Stimulated activated effector memory CD8-positive, alpha-beta T cell treated with anti-CD3 and anti-CD28 coated beads, Interleukin-12 subunit alpha, Interleukin-12 subunit beta, amount 100 ng/mL, for 72 hours (primary cell): ENCODE results near the gene FMNL1.
"Not testable (repeated sequence)": the region's sequence is repeated elsewhere in the genome, so short reads cannot be mapped to it uniquely, and the experiment has no call there.

Source experiments
- ATAC-seq: fragments of 150-1000 bp; cut with Tn5 transposase; 2 replicates; pipeline ENCODE4 v1.10.0; 2021
- DNase-seq, 2 donors: peaks; one replicate each; pipeline ENCODE4 v3.0.0; 2021 to 2022; ENCODE audit warnings: low spot score in 2 of 2
- H3K27ac Mint-ChIP-seq: one replicate; pipeline ENCODE4 v1.8.0; 2022; ENCODE audit warnings: mild to moderate bottlenecking, mixed read lengths
- H3K36me3 Mint-ChIP-seq: one replicate; pipeline ENCODE4 v1.8.0; 2022; ENCODE audit warnings: mild to moderate bottlenecking, mixed read lengths
- H3K4me1 Mint-ChIP-seq: one replicate; pipeline ENCODE4 v1.8.0; 2022; ENCODE audit warnings: mixed read lengths
- H3K4me3 Mint-ChIP-seq: one replicate; pipeline ENCODE4 v1.8.0; 2022; ENCODE audit warnings: mild to moderate bottlenecking, mixed read lengths
- H3K9me3 Mint-ChIP-seq: one replicate; pipeline ENCODE4 v1.8.0; 2022; ENCODE audit warnings: mixed read lengths

FMNL1 gene

DNA sequence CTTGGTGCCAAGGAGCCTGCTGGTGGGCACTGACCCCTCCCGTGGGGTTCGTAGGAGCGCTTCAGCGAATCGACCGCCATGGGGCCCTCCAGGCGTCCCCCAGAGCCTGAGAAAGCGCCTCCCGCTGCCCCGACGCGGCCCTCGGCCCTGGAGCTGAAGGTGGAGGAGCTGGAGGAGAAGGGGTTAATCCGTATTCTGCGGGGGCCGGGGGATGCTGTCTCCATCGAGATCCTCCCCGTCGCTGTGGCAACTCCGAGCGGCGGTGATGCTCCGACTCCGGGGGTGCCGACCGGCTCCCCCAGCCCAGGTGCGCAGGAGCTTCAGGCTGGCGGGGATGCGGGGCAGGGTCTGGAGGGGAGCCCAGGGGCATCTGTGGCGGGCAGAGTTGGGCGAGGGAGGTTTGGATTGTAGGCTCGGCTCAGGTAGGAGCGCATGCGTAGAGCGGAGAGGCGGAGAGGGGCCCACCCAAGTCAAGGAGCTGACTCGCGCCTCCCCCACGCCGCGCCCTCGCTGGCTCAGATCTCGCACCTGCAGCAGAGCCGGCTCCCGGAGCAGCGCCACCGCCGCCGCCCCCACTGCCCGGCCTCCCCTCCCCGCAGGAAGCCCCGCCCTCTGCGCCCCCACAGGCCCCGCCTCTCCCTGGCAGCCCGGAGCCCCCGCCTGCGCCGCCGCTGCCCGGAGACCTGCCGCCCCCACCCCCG lies 19.8 kb downstream of the FMNL1 start:
- peaks cover 57% of the 10 kb centered on the region for H3K4me1 Mint-ChIP-seq
- ATAC-seq, result no peak
- no peak for DNase-seq
- H3K36me3 Mint-ChIP-seq, result peaks cover 100% of the 10 kb centered on the region
- H3K9me3 Mint-ChIP-seq, result no peaks in the 10 kb centered on the region
- peak overlapping the region; percentile 82 for H3K27ac Mint-ChIP-seq
- H3K4me3 Mint-ChIP-seq, result no peak overlapping the region

DNA sequence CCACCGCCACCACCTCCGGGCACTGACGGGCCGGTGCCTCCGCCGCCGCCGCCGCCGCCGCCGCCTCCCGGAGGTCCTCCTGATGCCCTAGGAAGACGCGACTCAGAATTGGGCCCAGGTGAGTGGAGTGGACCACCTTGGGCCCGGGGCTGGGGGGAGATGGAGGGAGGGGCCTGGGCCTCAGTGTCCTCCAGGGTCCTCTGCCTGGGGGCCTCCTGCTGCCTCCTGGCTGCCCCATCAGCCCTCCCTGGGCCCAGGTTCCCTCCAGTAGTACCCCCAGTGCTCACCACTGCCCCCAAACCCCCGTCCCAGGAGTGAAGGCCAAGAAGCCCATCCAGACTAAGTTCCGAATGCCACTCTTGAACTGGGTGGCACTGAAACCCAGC lies 20.3 kb downstream of the FMNL1 start:
- H3K9me3 Mint-ChIP-seq, result no peaks in the 10 kb centered on the region
- H3K4me3 Mint-ChIP-seq, result no peak overlapping the region
- DNase-seq (no peak), ATAC-seq (no peak)
- H3K27ac Mint-ChIP-seq, result peak overlapping the region; percentile 94
- H3K4me1 Mint-ChIP-seq, result peaks cover 61% of the 10 kb centered on the region
- H3K36me3 Mint-ChIP-seq, result peaks cover 100% of the 10 kb centered on the region

DNA sequence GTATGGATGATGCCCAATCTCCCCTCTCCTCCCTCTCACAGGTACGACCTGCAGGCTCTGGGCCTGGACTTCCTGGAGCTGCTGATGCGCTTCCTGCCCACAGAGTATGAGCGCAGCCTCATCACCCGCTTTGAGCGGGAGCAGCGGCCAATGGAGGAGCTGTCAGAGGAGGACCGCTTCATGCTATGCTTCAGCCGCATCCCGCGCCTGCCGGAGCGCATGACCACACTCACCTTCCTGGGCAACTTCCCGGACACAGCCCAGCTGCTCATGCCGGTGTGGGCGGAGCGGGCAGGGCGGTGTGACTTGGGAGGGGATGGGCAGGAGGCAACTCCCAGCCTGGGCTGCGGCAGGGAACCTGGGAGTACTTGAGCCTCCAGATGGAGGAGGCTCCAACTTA lies 22.1 kb downstream of the FMNL1 start:
- H3K27ac Mint-ChIP-seq, result peak overlapping the region; percentile 94
- ATAC-seq (no peak), DNase-seq (no peak)
- peaks cover 57% of the 10 kb centered on the region for H3K4me1 Mint-ChIP-seq
- H3K36me3 Mint-ChIP-seq, result peaks cover 100% of the 10 kb centered on the region
- H3K4me3 Mint-ChIP-seq, result no peak overlapping the region
- H3K9me3 Mint-ChIP-seq, result no peaks in the 10 kb centered on the region

DNA sequence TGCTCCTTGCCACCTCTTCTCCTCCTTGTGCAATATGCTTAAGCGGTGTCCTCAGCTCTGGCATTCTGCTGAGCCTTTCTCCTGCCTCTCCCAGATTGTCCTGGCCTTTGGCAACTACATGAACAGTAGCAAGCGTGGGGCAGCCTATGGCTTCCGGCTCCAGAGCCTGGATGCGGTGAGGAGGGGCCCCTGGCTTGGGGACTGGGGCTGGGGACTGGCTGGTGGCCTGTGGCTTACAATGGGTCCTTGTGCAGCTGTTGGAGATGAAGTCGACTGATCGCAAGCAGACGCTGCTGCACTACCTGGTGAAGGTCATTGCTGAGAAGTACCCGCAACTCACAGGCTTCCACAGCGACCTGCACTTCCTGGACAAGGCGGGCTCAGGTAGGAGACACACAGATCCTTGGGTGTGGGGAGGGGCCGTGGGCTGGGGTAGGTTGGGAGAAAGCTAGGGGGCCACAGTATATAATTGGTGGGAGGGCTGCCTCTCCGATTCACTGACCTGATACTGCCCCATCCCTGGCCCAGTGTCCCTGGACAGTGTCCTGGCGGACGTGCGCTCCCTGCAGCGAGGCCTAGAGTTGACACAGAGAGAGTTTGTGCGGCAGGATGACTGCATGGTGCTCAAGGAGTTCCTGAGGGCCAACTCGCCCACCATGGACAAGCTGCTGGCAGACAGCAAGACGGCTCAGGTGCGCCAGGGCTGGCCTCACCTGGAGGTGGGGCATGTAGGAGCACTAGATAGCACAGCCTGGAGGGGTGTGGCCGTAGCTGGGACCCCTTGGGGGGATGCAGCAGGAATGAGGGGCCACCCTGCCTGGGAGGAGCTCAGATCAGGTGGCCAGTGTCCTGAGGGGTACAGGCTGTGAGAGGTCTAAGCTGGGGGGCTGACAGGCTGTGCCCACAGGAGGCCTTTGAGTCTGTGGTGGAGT lies 23.3 kb downstream of the FMNL1 start:
- ATAC-seq, result no peak
- no peaks in the 10 kb centered on the region for H3K9me3 Mint-ChIP-seq
- peaks cover 98% of the 10 kb centered on the region for H3K36me3 Mint-ChIP-seq
- H3K4me3 Mint-ChIP-seq, result no peak overlapping the region
- peak overlapping the region; percentile 94 for H3K27ac Mint-ChIP-seq
- no peak for DNase-seq
- peaks cover 54% of the 10 kb centered on the region for H3K4me1 Mint-ChIP-seq

DNA sequence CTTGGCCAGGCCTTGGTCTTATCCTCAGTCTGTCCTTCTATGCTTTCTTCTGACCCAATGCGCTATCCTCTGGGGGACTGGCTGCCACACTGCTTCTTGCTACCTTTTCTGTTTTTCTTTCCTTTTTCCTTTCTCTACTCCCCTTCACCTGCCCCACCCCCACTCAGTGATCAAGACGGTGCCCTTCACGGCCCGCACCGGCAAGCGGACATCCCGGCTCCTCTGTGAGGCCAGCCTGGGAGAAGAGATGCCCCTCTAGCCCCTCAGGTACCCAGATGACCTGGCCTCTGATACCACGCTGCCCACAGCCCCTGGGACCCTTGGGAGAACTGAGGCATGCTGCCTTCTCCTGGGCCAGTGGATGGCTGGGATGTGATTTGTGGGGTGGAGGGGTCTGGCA lies 24.7 kb downstream of the FMNL1 start:
- DNase-seq, result no peak
- no peak for ATAC-seq

DNA sequence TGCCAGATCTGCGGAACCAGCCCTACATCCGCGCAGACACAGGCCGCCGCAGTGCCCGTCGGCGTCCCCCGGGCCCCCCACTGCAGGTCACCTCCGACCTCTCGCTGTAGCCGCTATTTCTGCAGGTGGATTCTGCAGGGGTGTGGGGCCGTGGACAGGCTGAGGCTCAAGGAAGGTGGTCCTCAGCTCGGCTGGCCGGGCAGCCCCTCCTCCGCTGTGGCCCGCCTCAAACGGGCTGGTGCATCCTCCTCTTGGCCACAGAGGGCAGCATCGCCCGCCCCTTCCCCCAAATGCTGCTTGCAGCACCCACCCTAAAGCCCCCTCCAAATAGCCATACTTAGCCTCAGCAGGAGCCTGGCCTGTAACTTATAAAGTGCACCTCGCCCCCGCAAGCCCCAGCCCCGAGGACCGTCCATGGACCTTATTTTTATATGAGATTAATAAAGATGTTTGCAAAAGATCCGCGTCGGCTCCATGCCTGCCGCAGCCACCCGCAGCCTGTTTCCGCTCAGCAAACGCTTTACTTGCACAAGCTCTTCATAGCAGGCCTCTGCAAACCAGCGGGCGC lies 25.3 kb downstream of the FMNL1 start:
- ATAC-seq (no peak), DNase-seq (no peak)
- H3K27ac Mint-ChIP-seq, result peak overlapping the region; percentile 92
- peaks cover 92% of the 10 kb centered on the region for H3K36me3 Mint-ChIP-seq
- peaks cover 56% of the 10 kb centered on the region for H3K4me1 Mint-ChIP-seq
- peak overlapping the region; percentile 78 for H3K4me3 Mint-ChIP-seq
- H3K9me3 Mint-ChIP-seq, result no peaks in the 10 kb centered on the region

More for the DNA sequence above, 24.7 kb downstream of the FMNL1 start:
- H3K27ac Mint-ChIP-seq, result peak overlapping the region; percentile 92
- H3K9me3 Mint-ChIP-seq, result no peaks in the 10 kb centered on the region
- peak overlapping the region; percentile 78 for H3K4me3 Mint-ChIP-seq
- peaks cover 97% of the 10 kb centered on the region for H3K36me3 Mint-ChIP-seq
- H3K4me1 Mint-ChIP-seq, result peaks cover 54% of the 10 kb centered on the region

DNA sequence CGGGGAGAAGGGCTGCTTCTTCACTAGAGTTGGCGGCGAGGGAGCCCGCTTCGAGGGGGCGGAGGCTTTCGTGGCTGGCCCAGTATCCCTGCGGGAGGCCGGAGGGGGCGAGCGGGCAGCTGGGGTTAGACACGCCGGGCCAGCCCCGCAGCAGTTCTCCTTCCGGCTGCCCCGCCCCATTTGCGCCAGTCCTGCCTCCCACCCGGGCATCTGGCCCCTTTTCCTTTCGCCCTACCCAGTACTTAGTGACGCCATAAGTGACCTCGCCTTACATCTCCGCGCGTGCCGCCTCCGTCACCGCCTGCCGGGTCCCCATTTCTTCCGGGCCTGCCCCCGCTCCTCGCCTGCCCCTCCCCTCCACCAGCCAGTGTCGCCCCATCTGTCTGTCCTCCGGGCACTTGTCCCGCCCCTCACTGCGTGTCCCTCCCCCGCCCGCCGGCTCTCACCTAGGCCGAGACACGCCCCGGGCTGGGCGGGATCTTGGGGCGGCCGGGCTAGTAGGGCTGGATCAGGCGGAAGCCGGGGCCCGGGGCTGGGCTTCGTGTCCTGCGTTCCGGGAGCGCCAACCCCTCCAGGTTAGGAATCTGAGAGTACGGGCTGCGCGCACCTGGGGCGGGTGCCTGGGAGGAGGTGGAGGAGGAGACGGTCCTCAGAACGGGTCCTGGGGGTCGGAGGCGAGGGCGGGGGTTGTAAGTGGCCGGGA lies 25.9 kb downstream of the FMNL1 start:
- Mint-ChIP-seq H3K27ac (peak overlapping the region; percentile 92), H3K36me3 (peaks cover 86% of the 10 kb centered on the region), H3K4me3 (peak overlapping the region; percentile 78), H3K9me3 (no peaks in the 10 kb centered on the region), H3K4me1 (peaks cover 60% of the 10 kb centered on the region)
- peak; percentile 93 for ATAC-seq
- DNase-seq, result peak; percentile 90 to 96

DNA sequence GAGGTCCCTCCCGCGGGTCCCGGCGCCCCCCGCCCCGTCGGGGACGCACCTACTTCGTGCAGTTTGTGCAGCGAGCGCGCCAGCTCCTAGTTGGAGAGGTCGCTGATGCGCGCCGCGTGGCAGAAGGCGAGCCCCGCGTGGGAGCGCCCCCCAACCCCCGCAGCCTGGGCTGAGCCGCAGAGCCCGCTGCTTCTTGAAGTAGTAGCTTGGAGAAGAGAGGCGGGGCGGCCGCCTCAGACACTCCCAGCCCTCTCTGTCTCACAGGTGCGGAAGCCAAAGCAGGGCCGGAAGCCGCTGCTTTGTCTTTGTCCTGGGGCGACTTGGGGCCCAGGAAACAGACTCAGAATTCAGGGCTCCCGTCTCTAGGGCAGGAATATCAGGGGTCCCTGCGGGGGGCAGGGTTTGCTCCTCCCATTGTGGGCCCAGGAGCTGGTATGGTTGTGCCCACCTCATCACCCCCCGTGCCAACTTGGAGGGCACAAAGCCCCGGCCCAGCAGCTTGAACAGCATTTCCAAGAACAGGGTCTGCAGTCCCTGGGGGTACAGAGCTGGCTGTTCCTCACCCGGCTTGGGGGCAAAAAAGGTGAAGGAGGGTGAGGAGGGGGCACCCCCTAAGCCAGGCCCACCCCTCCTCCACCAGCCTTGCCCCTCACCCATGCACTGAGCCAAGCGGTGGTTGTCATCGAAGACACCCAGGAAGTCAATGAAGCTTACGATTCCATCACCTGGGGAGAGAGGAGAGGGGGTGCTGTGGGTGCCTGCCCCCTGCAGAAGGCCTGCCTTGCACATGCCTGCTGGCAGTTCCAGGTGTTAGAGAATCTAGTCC lies 26.7 kb downstream of the FMNL1 start:
- peak overlapping the region; percentile 78 for H3K4me3 Mint-ChIP-seq
- no peaks in the 10 kb centered on the region for H3K9me3 Mint-ChIP-seq
- H3K36me3 Mint-ChIP-seq, result peaks cover 78% of the 10 kb centered on the region
- peak overlapping the region; percentile 92 for H3K27ac Mint-ChIP-seq
- DNase-seq, result peak; percentile 47 to 86
- peak; percentile 82 for ATAC-seq
- peaks cover 62% of the 10 kb centered on the region for H3K4me1 Mint-ChIP-seq

DNA sequence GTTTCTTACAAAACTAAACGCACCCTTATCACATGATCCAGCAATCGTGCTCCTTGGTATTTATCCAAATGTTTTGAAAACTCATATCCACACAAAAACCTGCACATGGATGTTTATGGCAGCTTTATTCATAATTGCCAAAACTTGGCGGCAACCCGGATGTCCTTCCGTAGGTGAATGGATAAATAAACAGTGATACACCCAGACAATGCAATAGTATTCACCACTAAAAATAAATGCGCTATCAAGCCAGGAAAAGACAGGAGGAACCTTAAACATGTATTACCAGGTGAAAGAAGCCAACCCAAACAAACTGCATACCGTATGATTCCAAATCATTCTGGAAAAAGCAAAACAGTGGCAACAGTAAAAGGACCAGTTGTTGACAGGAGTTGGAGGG lies 30.2 kb downstream of the FMNL1 start:
- Mint-ChIP-seq H3K4me3 (no peak overlapping the region), H3K36me3 (peaks cover 46% of the 10 kb centered on the region), H3K9me3 (no peaks in the 10 kb centered on the region), H3K27ac (peak overlapping the region; percentile 85), H3K4me1 (peaks cover 59% of the 10 kb centered on the region)
- DNase-seq (no peak), ATAC-seq (no peak)

DNA sequence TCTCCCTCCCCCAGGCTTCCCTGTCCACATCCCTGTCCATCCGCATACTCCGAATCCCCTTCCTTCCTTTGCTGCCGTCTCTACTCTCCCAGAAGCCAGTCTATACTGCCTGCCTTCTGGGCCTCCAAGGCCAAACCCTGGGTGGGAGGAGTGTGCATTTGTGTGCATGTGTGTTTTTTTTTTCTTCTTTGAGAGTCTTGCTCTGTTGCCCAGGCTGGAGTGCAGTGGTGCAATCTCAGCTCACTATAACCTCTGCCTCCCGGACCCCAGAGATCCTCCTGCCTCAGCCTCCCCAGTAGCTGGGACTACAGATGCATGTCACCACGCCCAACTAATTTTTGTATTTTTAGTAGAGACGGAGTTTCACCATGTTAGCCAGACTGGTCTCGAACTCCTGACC lies 31.6 kb downstream of the FMNL1 start:
- not testable (repeated sequence) for ATAC-seq, DNase-seq, H3K9me3 Mint-ChIP-seq
- H3K4me1 Mint-ChIP-seq, result peaks cover 59% of the 10 kb centered on the region
- peak overlapping the region; percentile 39 for H3K4me3 Mint-ChIP-seq
- peaks cover 33% of the 10 kb centered on the region for H3K36me3 Mint-ChIP-seq
- H3K27ac Mint-ChIP-seq, result peak overlapping the region; percentile 85

DNA sequence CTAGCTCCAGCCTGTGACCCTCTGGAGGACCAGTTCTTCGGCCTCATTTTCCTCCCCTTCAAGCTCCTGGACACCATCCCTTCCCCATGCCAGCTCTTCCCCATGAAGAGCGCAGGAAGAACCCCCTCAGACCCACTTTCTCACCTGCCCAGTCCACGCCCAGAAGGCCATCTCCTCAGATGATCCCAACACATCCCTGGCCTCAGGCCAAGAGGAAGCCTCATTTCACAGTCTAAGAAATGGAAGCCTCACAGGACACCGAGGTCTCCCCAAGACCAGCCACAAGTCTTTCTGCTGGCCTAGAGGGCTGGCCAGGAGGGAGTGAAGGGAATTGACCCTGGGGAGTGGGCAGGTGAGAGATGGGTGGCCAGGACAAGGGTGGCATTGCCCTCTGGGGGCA lies 32.2 kb downstream of the FMNL1 start:
- ATAC-seq (no peak), DNase-seq (no peak)
- H3K9me3 Mint-ChIP-seq, result no peaks in the 10 kb centered on the region
- peaks cover 26% of the 10 kb centered on the region for H3K36me3 Mint-ChIP-seq
- no peak overlapping the region for H3K4me3 Mint-ChIP-seq
- H3K4me1 Mint-ChIP-seq, result peaks cover 53% of the 10 kb centered on the region
- peak overlapping the region; percentile 90 for H3K27ac Mint-ChIP-seq

DNA sequence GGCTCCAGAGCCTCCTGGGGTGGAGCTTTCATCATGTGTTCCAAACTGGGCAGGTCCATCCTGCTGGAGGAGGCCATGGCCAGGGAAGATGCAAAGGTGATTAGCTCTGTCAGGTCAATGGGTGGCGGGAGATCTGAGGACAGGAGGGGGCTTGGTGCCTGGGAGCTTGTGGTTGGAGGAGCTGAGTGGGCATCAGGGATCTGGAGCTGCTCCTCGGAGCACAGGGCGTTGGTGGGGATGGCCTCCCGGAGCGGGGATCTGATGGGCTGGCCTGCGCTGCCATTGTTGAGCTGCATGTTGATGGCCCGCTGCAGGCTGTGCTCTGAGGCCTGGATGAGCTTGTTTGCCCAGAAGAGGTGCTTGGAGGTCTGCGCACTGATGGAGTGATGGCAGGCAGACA lies 33.7 kb downstream of the FMNL1 start:
- ATAC-seq, result no peak
- Mint-ChIP-seq H3K4me3 (no peak overlapping the region), H3K36me3 (peaks cover 15% of the 10 kb centered on the region), H3K4me1 (peaks cover 54% of the 10 kb centered on the region), H3K9me3 (no peaks in the 10 kb centered on the region), H3K27ac (peak overlapping the region; percentile 90)
- DNase-seq, result no peak

DNA sequence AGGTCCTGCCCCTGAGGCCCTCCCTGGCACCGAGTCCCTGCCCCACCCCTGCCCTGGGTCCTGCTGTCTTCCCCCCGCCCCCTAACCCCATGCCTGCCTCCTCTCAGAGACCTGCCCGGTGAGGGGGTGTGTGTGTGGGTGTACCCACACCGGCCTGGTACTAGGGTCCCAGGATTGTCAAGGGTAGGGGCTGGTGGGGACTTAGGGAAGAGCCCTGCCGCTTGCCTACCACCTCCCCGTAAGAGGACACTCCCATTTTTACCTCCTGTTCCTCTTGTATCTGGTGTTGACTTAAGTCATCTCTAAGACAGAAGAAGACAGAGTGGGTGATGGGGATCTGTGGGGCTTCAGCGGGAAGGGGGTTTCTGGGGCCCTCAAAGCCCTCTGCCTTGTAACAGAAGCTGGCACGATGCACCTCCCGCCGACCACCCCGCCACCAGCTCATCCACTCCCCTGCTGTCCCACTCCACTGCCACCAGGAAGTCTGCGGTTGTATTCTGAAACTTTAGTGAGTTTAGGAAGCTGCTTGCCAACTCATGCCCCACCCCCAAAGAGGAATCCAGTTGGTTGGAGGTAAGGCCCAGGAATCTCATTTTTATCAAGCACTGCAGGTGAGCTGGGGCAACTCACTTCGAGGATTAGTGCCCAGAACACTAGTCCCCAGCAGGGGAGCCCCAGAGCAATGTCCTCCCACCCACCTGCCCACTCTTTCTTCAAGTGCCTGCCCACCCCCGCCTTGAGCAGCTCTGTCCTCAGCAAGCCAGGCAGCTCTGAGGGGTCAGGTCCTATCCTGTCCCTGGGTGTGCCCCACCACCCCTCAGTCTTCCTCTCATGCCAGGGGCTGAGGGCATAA lies 34.7 kb downstream of the FMNL1 start:
- Mint-ChIP-seq H3K9me3 (no peaks in the 10 kb centered on the region), H3K4me1 (peaks cover 58% of the 10 kb centered on the region), H3K36me3 (peaks cover 8% of the 10 kb centered on the region), H3K4me3 (no peak overlapping the region), H3K27ac (peak overlapping the region; percentile 57)
- DNase-seq (no peak), ATAC-seq (no peak)

DNA sequence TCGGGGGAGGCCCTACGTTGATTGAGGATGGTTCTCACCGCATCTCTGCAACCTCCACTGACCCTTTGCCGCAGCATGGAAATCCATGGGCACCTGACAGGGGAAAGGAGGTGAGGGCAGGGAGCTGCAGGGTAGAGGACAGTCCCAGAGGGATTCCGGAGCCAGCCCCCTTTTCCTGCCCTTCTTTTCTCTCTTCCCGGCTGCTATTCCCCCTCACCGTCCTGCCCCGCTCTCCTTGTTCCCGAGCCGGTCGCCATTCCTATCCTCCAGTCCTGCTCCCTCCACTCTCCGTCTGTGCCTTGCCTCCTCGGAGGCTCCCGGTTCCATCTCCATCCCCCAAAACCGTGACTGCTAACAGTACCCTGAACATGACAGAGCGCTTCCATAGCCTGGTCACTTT lies 35.4 kb downstream of the FMNL1 start:
- ATAC-seq, result no peak
- Mint-ChIP-seq H3K4me1 (peaks cover 63% of the 10 kb centered on the region), H3K36me3 (peaks cover 15% of the 10 kb centered on the region)

More for the DNA sequence above, 35.4 kb downstream of the FMNL1 start:
- DNase-seq, result no peak
- no peak overlapping the region for H3K4me3 Mint-ChIP-seq
- H3K27ac Mint-ChIP-seq, result peak overlapping the region; percentile 57
- no peaks in the 10 kb centered on the region for H3K9me3 Mint-ChIP-seq
